SK-N-MC (cell line): ENCODE results near the gene MICU1.
"Not testable (repeated sequence)": the region's sequence is repeated elsewhere in the genome, so short reads cannot be mapped to it uniquely, and the experiment has no call there.

Experiments used
- DNase-seq: peaks from one replicate; pipeline ENCODE4 v3.0.0-alpha.2; 2011; ENCODE audit warnings: low read depth, low spot score
- H3K27ac ChIP-seq: fragments of 200-600 bp; sonication (generic); 2 replicates; pipeline ENCODE4 v1.5.1; 2016; ENCODE audit warnings: mixed run types
- H3K36me3 ChIP-seq: fragments of 200-600 bp; sonication (generic); 2 replicates; pipeline ENCODE4 v1.6.1; 2017; ENCODE audit warnings: antibody characterized with exemption, low read length, mixed read lengths; ENCODE audit not compliant: insufficient read depth
- H3K4me3 ChIP-seq: fragments of 200-600 bp; sonication (generic); 2 replicates; pipeline ENCODE4 v1.5.1; 2016
- H3K9ac ChIP-seq: fragments of 200-600 bp; sonication (generic); 2 replicates; pipeline ENCODE4 v1.8.0; 2017; ENCODE audit warnings: mixed run types, mixed read lengths; ENCODE audit not compliant: insufficient read length
- H3K9me3 ChIP-seq: fragments of 200-600 bp; sonication (generic); 2 replicates; pipeline ENCODE4 v1.6.1; 2017; ENCODE audit warnings: low read depth, mild to moderate bottlenecking, antibody characterized with exemption, low read length, moderate library complexity, mixed read lengths
- EZH2 ChIP-seq: fragments of 200-600 bp; sonication (generic); IDR thresholded peaks from one replicate; pipeline ENCODE4 v1.6.1; 2017; ENCODE audit warnings: antibody characterized with exemption
- FOXP2 ChIP-seq: optimal IDR thresholded peaks from 2 replicates; pipeline ENCODE3; 2011; ENCODE audit warnings: mild to moderate bottlenecking, moderate library complexity; ENCODE audit not compliant: insufficient read depth; ENCODE audit errors: extremely low read length, control extremely low read depth
- POLR2AphosphoS5 ChIP-seq: IDR thresholded peaks from 2 replicates; pipeline ENCODE4 v1.6.1; 2012; ENCODE audit warnings: mild to moderate bottlenecking, low read depth, low read length, borderline replicate concordance

Gene MICU1

GRCh38 chr10:72557362-72557761 is 68.5 kb downstream of the MICU1 start:
- Histone ChIP-seq H3K36me3 (no peaks in the 10 kb centered on the region; the same call in 1 of the 2 replicates), H3K27ac (no peak overlapping the region), H3K4me3 (no peak overlapping the region), H3K9ac (no peak overlapping the region), H3K9me3 (no peaks in the 10 kb centered on the region)
- TF ChIP-seq FOXP2: no peak
- no peak for TF ChIP-seq EZH2
- TF ChIP-seq POLR2AphosphoS5: no peak
- DNase-seq: no peak

DNA sequence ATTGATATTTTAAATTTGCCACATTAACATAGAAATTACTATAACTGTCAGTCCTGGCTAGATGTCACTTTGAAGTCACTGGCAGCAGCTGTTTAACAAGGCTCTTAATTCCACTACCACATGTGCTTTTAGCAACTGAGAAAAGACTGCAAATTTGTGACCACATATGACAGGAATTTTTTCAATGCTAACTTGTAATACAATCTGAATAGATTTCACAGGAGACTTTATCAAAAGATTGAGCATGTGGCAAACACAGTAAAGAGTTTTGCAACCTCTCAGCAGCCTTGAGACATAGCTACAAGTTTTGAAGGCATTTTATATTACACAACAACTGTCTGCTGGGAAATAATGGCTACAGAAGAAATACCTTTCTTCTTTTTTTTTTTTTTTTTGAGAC is 73.0 kb downstream of the MICU1 start:
- DNase-seq: no peak
- no peak overlapping the region for H3K27ac ChIP-seq
- H3K4me3 ChIP-seq: no peak overlapping the region
- no peak for TF ChIP-seq POLR2AphosphoS5
- no peak for TF ChIP-seq EZH2
- TF ChIP-seq FOXP2: no peak
- no peak overlapping the region for H3K9ac ChIP-seq
- H3K9me3 ChIP-seq: no peaks in the 10 kb centered on the region
- H3K36me3 ChIP-seq: no peaks in the 10 kb centered on the region; the same call in 1 of the 2 replicates

GRCh38 chr10:72550239-72550638 is 75.6 kb downstream of the MICU1 start:
- DNase-seq: no peak
- H3K36me3 ChIP-seq: no peaks in the 10 kb centered on the region; the same call in 1 of the 2 replicates
- no peaks in the 10 kb centered on the region for H3K9me3 ChIP-seq
- no peak overlapping the region for H3K4me3 ChIP-seq
- no peak for TF ChIP-seq FOXP2
- no peak for TF ChIP-seq EZH2
- TF ChIP-seq POLR2AphosphoS5: no peak
- no peak overlapping the region for H3K27ac ChIP-seq
- no peak overlapping the region for H3K9ac ChIP-seq

- Histone ChIP-seq H3K4me3 (no peak overlapping the region), H3K36me3 (no peaks in the 10 kb centered on the region; the same call in 1 of the 2 replicates), H3K9ac (no peak overlapping the region), H3K27ac (no peak overlapping the region), H3K9me3 (no peaks in the 10 kb centered on the region)
- DNase-seq: no peak
- TF ChIP-seq FOXP2 (no peak), EZH2 (no peak), POLR2AphosphoS5 (no peak)
Measured at GRCh38 chr10:72545546-72545945, 80.3 kb downstream of the MICU1 start.

DNA sequence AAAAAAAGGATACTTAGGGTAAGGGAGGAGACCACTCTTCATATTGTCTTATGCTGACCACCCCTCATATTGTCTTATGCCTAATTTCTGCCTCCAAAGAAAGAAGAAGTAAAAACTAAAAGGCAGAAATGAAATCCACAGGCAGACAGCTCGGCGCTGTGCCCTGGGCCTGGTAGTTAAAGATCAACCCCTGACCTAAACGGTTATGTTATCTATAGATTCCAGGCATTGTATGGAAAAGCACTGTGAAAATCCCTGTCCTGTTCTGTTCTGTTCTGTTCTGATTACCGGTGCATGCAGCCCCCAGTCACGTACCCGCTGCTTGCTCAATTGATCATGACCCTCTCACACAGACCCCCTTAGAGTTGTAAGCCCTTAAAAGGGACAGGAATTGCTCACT is 82.0 kb downstream of the MICU1 start:
- not testable (repeated sequence) for H3K9ac ChIP-seq, DNase-seq, H3K36me3 ChIP-seq, H3K4me3 ChIP-seq, H3K27ac ChIP-seq, H3K9me3 ChIP-seq

DNA sequence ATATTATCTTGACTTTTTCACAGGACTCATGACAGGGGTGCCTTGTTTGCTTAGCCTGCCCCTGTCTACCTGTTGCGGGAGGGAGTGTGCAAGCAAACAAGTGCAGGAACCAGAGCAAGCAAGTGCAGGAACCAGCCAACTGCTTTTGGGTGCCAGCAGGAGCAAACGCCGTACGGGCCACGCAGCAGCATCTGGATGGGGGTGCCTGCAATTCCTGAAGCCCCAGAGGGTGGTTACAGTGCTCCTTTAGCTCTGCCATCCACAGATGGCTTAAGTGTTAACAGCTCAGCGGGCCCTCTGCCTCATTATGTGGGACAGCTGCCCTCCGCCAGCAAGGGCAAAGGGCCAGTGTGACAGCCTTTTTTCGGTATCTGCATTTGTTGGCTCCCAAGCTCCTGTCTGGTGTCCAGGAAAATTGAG is 83.5 kb downstream of the MICU1 start:
- H3K36me3 ChIP-seq: no peaks in the 10 kb centered on the region
- H3K9me3 ChIP-seq: no peaks in the 10 kb centered on the region
- no peak overlapping the region for H3K27ac ChIP-seq
- H3K4me3 ChIP-seq: no peak overlapping the region
- no peak for DNase-seq
- TF ChIP-seq EZH2 (no peak), POLR2AphosphoS5 (no peak), FOXP2 (no peak)
- H3K9ac ChIP-seq: no peak overlapping the region

- TF ChIP-seq EZH2 (no peak), POLR2AphosphoS5 (no peak), FOXP2 (no peak)
- H3K27ac ChIP-seq: no peak overlapping the region
- no peak overlapping the region for H3K4me3 ChIP-seq
- no peaks in the 10 kb centered on the region for H3K9me3 ChIP-seq
- no peaks in the 10 kb centered on the region for H3K36me3 ChIP-seq
- H3K9ac ChIP-seq: no peak overlapping the region
- no peak for DNase-seq
Measured at GRCh38 chr10:72541337-72541736, 84.5 kb downstream of the MICU1 start.

- DNase-seq: no peak
- Histone ChIP-seq H3K9me3 (no peaks in the 10 kb centered on the region), H3K9ac (no peak overlapping the region), H3K27ac (no peak overlapping the region), H3K4me3 (no peak overlapping the region), H3K36me3 (no peaks in the 10 kb centered on the region)
- no peak for TF ChIP-seq POLR2AphosphoS5
- TF ChIP-seq EZH2: no peak
- no peak for TF ChIP-seq FOXP2
Measured at GRCh38 chr10:72540193-72540807, 85.6 kb downstream of the MICU1 start.

GRCh38 chr10:72539137-72539536 is 86.7 kb downstream of the MICU1 start:
- H3K9ac ChIP-seq: no peak overlapping the region
- no peaks in the 10 kb centered on the region for H3K36me3 ChIP-seq
- no peak overlapping the region for H3K27ac ChIP-seq
- DNase-seq: no peak
- no peak overlapping the region for H3K4me3 ChIP-seq
- TF ChIP-seq FOXP2 (no peak), EZH2 (no peak), POLR2AphosphoS5 (no peak)
- no peaks in the 10 kb centered on the region for H3K9me3 ChIP-seq
